GM12872 (cell line): ENCODE measurements around the gene LANCL2.

Experiments
- CTCF ChIP-seq: IDR thresholded peaks from 3 replicates; pipeline ENCODE4 v1.5.1; 2011; ENCODE audit warnings: low read depth, mild to moderate bottlenecking, low read length, moderate library complexity; ENCODE audit not compliant: insufficient read depth

LANCL2 gene

GRCh38 chr7:55410667-55411239, 45.6 kb downstream of the LANCL2 start:
- TF ChIP-seq CTCF, result no peak

- no peak for TF ChIP-seq CTCF
Measured at GRCh38 chr7:55411844-55412243, 46.7 kb downstream of the LANCL2 start.

GRCh38 chr7:55413442-55413841, 48.3 kb downstream of the LANCL2 start:
- no peak for TF ChIP-seq CTCF

- TF ChIP-seq CTCF, result peak; percentile 72
Measured at GRCh38 chr7:55415173-55415778, 50.1 kb downstream of the LANCL2 start.

- TF ChIP-seq CTCF, result no peak
Measured at GRCh38 chr7:55420530-55420929, 55.4 kb downstream of the LANCL2 start.

- no peak for TF ChIP-seq CTCF
Measured at GRCh38 chr7:55423277-55423711, 58.2 kb downstream of the LANCL2 start.

- no peak for TF ChIP-seq CTCF
Measured at GRCh38 chr7:55423891-55424290, 58.8 kb downstream of the LANCL2 start.
